MM.1S (cell line): ENCODE measurements around the gene PACS2.

Experiments used
- DNase-seq: peaks from one replicate; pipeline ENCODE4 v3.0.0-alpha.2; 2015
- H2AFZ ChIP-seq: fragments of 300-600 bp; sonication (generic); 2 replicates; pipeline ENCODE4 v1.6.0; 2016; ENCODE audit warnings: antibody characterized with exemption, low read length
- H3F3A ChIP-seq: fragments of 300-600 bp; sonication (generic); 2 replicates; pipeline ENCODE4 v1.6.1; 2016; ENCODE audit warnings: mild to moderate bottlenecking, antibody characterized with exemption, low read length, moderate library complexity, mixed read lengths; ENCODE audit not compliant: insufficient read depth
- H3K27ac ChIP-seq: fragments of 300-600 bp; sonication (generic); 2 replicates; pipeline ENCODE4 v1.5.1; 2016; ENCODE audit warnings: mild to moderate bottlenecking, low read length
- H3K27me3 ChIP-seq: fragments of 300-600 bp; sonication (generic); replicated peaks from 2 replicates; pipeline ENCODE4 v1.6.0; 2016; ENCODE audit warnings: low read length; ENCODE audit not compliant: insufficient read depth
- H3K36me3 ChIP-seq: fragments of 300-600 bp; sonication (generic); replicated peaks from 2 replicates; pipeline ENCODE4 v1.6.1; 2016; ENCODE audit warnings: mild to moderate bottlenecking, low read length, mixed read lengths; ENCODE audit not compliant: insufficient read depth
- H3K4me1 ChIP-seq: fragments of 300-600 bp; sonication (generic); 2 replicates; pipeline ENCODE4 v1.6.1; 2016; ENCODE audit warnings: low read length, mixed read lengths
- H3K4me2 ChIP-seq: fragments of 300-600 bp; sonication (generic); 2 replicates; pipeline ENCODE4 v1.6.0; 2016; ENCODE audit warnings: low read depth, low read length
- H3K4me3 ChIP-seq: fragments of 300-600 bp; sonication (generic); 2 replicates; pipeline ENCODE4 v1.5.1; 2016; ENCODE audit warnings: low read length, mixed read lengths
- H3K79me2 ChIP-seq: fragments of 300-600 bp; sonication (generic); 2 replicates; pipeline ENCODE4 v1.6.1; 2016; ENCODE audit warnings: mixed run types, low read length, mixed read lengths
- H3K9ac ChIP-seq: fragments of 300-600 bp; sonication (generic); 2 replicates; pipeline ENCODE4 v1.6.1; 2016; ENCODE audit warnings: low read length, mixed read lengths
- H3K9me2 ChIP-seq: fragments of 300-600 bp; sonication (generic); replicated peaks from 2 replicates; pipeline ENCODE4 v1.6.1; 2016; ENCODE audit warnings: mild to moderate bottlenecking, low read length, mixed read lengths; ENCODE audit not compliant: insufficient read depth
- H3K9me3 ChIP-seq: fragments of 300-600 bp; sonication (generic); replicated peaks from 2 replicates; pipeline ENCODE4 v1.6.1; 2016; ENCODE audit warnings: mild to moderate bottlenecking, low read length, mixed read lengths; ENCODE audit not compliant: insufficient read depth
- H4K20me1 ChIP-seq: fragments of 300-600 bp; sonication (generic); 2 replicates; pipeline ENCODE4 v1.6.1; 2016; ENCODE audit warnings: mild to moderate bottlenecking, low read length, moderate library complexity, mixed read lengths; ENCODE audit not compliant: insufficient read depth
- CTCF ChIP-seq: fragments of 300-600 bp; sonication (generic); IDR thresholded peaks from 2 replicates; pipeline ENCODE4 v1.5.1; 2016; ENCODE audit warnings: antibody characterized with exemption, low read length, mixed read lengths
- EZH2 ChIP-seq: fragments of 300-600 bp; sonication (generic); optimal IDR thresholded peaks from 2 replicates; pipeline ENCODE3; 2017; ENCODE audit warnings: low read depth, mild to moderate bottlenecking, antibody characterized with exemption, low read length, mixed read lengths
- EZH2phosphoT487 ChIP-seq: fragments of 300-600 bp; sonication (generic); IDR thresholded peaks from 2 replicates; pipeline ENCODE4 v1.6.1; 2018; ENCODE audit warnings: antibody characterized with exemption, low read length

The PACS2 gene

GRCh38 chr14:105312973-105313372 lies 1.6 kb upstream of the PACS2 start:
- peaks cover 12% of the 10 kb centered on the region; the same call in 1 of the 2 replicates for H3K79me2 ChIP-seq
- H3K9me2 ChIP-seq = no peaks in the 10 kb centered on the region
- H3K9ac ChIP-seq = no peak overlapping the region
- H3K4me1 ChIP-seq = no peaks in the 10 kb centered on the region
- no peaks in the 10 kb centered on the region for H3K36me3 ChIP-seq
- H2AFZ ChIP-seq = no peak overlapping the region
- H4K20me1 ChIP-seq = no peaks in the 10 kb centered on the region
- no peak overlapping the region for H3K4me2 ChIP-seq
- DNase-seq = no peak
- H3K27ac ChIP-seq = no peak overlapping the region
- TF ChIP-seq EZH2phosphoT487 = no peak
- no peak for TF ChIP-seq CTCF
- TF ChIP-seq EZH2 = no peak
- H3K9me3 ChIP-seq = no peaks in the 10 kb centered on the region
- no peaks in the 10 kb centered on the region for H3K27me3 ChIP-seq
- no peak overlapping the region for H3K4me3 ChIP-seq
- H3F3A ChIP-seq = no peaks in the 10 kb centered on the region

GRCh38 chr14:105313381-105314286 lies 914 bp upstream of the PACS2 start:
- DNase-seq = peak; percentile 22
- Histone ChIP-seq H2AFZ (peak overlapping the region; percentile 74), H3K27ac (peak overlapping the region; percentile 6; the same call in 1 of the 2 replicates)

GRCh38 chr14:105315211-105315721 lies 718 bp downstream of the PACS2 start:
- H3K9me2 ChIP-seq = no peaks in the 10 kb centered on the region
- H3K27ac ChIP-seq = no peak overlapping the region
- peaks cover 12% of the 10 kb centered on the region; the same call in 1 of the 2 replicates for H3K79me2 ChIP-seq
- H3K4me1 ChIP-seq = no peaks in the 10 kb centered on the region
- H3K36me3 ChIP-seq = no peaks in the 10 kb centered on the region
- peak overlapping the region; percentile 82 for H3K4me2 ChIP-seq
- no peaks in the 10 kb centered on the region for H4K20me1 ChIP-seq
- H3K27me3 ChIP-seq = no peaks in the 10 kb centered on the region
- peak overlapping the region; percentile 63 for H3K4me3 ChIP-seq
- 0 out of 2 replicates have a peak overlapping the region, but pooled peaks have one; percentile 16 for H3K9ac ChIP-seq
- H3K9me3 ChIP-seq = no peaks in the 10 kb centered on the region
- DNase-seq = peak; percentile 42
- H2AFZ ChIP-seq = 0 out of 2 replicates have a peak overlapping the region, but pooled peaks have one; percentile 15
- H3F3A ChIP-seq = no peaks in the 10 kb centered on the region
- TF ChIP-seq EZH2 = no peak

More at GRCh38 chr14:105313381-105314286, 914 bp upstream of the PACS2 start:
- H3K79me2 ChIP-seq = peaks cover 12% of the 10 kb centered on the region; the same call in 1 of the 2 replicates
- H3K4me1 ChIP-seq = no peaks in the 10 kb centered on the region
- H3K4me3 ChIP-seq = peak overlapping the region; percentile 50
- no peaks in the 10 kb centered on the region for H3K9me2 ChIP-seq
- H4K20me1 ChIP-seq = no peaks in the 10 kb centered on the region
- peak overlapping the region; percentile 73; the same call in 1 of the 2 replicates for H3K4me2 ChIP-seq
- H3K36me3 ChIP-seq = no peaks in the 10 kb centered on the region
- H3F3A ChIP-seq = no peaks in the 10 kb centered on the region
- no peaks in the 10 kb centered on the region for H3K27me3 ChIP-seq
- H3K9me3 ChIP-seq = no peaks in the 10 kb centered on the region
- TF ChIP-seq CTCF (no peak), EZH2 (no peak), EZH2phosphoT487 (no peak)
- peak overlapping the region; percentile 45; the same call in 1 of the 2 replicates for H3K9ac ChIP-seq
